HG02970 (cell line): ENCODE results near the gene IL1RL2.

Source experiments
- ATAC-seq: cut with Tn5 transposase; IDR thresholded peaks from one replicate; pipeline ENCODE4 v1.9.1; 2021; ENCODE audit warnings: mild to moderate bottlenecking, moderate library complexity, moderate number of reproducible peaks; ENCODE audit not compliant: unreplicated experiment, low FRiP score

IL1RL2 gene

DNA sequence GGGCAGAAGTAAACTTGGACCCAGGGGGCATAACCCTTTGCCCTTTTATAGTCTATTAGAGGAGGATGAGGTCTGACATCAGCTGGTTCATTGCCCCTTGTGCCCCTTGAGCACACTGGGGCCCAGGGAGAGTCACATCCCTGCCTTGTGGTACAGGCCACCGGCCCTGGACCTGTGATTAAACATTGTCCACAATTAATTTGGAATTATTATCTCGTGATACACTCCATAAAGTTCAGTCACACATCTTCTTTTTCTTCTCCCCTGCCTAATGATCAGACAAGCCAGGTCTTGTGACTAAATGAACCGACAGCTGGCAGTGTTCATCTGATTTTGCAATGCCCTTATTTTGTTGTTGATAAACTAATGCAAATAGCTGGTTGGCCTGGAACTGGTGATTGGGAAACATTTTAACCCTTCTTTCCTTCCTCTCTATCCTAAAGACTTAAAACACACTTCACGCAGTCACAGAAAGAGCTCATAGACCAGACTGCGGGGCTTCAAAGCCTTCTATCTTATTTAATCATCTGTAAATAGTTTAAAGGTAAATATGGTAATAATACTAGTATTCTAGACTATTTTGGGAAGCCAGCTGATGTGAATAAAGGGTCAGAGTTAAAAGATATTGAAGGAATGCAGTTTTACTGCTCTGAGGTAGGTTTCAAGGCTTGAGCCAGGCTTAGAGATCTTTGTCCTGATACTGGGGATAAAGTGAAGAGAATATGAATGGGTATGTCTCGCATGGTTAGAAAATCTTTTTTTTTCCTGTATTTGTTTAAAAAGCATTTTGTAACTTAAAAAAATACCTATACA, 30.9 kb upstream of the IL1RL2 start:
- no peak for ATAC-seq

DNA sequence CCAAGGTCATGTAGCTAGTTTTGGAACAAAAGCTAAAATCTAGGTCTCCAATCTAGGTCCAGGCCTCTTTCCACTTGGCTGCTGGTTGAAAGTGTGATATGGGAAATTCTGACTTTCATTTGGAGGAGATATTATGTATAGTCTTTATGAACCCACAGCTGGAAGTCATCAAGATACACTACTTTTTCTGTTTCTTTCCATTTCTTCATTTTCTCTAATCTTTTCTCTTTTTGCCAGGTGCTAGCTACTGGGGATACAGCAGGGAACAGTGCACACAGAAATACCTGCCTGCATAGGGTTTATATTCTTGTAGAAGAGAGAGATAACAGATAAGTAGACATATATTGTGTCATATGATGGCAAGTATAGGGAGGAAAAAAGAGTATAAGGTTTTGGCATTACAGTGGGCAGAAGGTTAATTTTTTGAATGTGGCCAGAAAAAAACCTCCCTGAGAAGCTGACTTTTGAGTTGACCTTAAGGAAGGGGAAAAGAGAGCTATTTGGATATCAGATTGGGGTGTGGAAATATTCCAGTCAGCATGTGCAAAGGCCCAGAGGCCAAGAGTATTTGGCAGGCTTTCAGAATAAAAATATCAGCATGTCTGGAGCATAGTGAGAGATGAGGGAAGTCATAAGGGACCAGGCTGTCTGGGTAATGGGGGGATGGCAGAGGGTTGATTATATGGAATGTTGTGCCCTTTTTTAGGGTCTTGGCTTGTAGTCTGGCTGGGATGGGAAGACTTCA, 28.6 kb upstream of the IL1RL2 start:
- no peak for ATAC-seq

DNA sequence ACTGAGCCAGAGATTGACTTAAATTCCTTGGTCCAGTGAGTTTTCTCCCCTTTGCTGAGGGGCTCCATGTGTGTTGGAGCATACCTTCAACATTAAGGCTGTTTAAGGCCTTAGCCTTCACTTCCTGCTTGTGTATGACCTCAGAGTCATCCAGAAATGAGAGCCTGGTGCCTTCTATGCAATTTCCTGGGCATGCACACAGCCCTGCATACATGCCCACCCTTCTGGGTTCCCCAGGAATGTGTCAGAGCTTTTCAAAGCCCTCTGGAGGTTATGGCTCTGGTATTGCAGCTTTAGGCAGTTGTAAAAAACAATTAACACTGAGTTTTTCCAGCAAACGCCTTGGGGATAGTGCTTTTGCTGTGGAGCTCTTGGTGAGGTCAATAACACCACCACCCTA, 27.5 kb upstream of the IL1RL2 start:
- ATAC-seq, result no peak

DNA sequence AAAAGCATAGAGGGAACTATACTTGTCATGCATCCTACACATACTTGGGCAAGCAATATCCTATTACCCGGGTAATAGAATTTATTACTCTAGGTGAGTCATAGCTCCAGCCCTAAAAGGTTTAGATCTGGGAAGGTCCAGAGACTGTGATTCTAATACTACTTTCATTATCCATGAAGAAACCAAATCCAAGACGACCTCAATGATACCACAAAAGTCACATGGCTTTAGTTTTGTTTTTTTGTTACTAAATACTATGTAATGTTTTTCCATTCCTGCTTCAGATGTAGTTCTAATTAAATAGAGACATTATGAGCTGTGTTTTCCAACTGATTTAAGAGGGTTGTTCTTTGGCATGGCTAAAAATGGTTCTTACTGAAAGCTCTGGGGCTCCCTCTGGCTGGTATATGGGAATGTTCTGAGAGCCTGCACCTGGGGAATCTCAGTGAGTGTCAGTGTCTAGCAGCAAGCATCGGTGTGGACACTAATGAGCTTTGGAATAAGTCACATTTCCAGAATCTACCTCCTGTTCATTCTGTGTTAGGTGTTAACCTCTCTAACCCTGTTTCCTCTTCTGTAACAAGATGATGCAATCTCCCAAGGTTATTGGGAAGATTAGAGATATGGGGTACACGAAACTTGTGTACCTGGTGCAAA, 20.5 kb upstream of the IL1RL2 start:
- ATAC-seq, result no peak

DNA sequence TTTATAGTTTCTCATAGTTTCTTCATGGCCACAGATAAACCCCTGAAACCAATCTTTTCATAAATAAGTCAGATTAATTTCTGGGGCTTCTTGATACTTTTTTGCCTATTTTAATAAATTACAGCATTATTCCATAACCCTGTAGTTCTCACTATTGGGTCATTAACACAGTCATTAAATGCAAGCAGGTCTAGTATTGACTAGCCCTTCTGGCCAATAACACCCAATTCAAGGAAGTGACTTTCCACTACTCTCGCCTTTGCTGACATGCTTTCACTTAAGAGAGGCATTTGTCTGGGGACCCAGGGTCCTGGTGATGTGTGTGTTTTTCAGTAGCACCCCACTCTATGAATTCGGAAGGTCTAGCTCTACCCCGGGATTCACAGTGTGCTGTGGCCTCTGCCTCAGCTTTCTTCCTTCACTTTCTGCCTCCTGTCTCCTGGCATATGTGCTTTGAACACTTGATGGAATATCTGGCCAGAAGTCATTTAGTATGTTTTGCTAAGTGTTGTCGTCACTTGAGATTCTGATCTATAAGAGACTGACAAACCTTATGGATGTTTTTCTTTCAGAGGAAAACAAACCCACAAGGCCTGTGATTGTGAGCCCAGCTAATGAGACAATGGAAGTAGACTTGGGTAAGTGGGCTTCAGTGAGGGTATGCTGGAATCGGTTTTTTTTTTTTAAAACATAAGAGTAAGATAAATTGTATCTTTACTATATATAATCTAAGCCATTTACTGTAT, 18.6 kb upstream of the IL1RL2 start:
- no peak for ATAC-seq

DNA sequence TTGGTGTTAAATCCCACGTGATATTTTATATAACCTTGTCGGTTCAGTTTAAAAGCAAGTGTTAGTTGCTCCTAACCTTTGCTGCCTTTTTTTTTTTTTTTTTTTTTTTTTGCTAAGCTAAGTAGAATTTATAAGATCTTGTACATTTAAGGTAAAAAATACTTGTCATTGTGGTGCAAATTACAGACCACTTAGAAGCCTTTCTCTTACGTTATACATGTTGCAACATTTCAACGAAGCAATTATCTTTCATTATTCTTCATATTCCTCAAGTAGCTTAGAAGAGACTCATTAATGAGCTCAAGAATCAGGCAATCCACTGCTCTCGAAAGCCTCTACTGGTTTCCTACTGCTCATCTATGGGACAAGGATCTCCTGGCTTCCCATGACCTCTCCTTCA, 14.9 kb upstream of the IL1RL2 start:
- ATAC-seq, result no peak

DNA sequence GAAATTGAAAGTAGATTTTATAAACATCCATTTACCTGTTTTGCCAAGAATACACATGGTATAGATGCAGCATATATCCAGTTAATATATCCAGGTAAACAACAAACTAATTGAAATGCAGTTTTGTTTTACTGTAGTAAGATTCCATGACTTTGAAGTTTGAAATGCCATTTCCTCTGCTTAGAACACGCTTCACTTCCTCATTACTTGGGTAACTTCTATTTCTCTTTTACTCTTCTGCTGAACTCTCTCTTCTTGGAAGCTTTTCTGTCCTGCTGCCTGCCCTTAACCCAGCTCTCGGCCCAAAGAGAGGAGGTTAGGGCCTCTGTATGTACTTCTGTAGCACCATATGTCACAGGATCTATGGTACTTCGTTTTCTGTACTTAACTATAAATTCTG, 14.1 kb upstream of the IL1RL2 start:
- ATAC-seq, result no peak

DNA sequence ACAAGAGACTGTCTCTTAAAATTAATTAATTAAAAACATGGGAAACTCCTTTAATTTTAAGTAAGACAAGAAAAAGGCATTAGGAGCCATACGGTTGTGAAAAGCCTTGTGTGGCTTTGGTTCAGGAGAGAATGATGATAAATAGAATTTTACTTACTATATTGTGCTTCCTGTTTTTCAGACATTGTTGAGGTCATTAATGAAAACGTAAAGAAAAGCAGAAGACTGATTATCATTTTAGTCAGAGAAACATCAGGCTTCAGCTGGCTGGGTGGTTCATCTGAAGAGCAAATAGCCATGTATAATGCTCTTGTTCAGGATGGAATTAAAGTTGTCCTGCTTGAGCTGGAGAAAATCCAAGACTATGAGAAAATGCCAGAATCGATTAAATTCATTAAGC, 10.7 kb upstream of the IL1RL2 start:
- ATAC-seq, result no peak

DNA sequence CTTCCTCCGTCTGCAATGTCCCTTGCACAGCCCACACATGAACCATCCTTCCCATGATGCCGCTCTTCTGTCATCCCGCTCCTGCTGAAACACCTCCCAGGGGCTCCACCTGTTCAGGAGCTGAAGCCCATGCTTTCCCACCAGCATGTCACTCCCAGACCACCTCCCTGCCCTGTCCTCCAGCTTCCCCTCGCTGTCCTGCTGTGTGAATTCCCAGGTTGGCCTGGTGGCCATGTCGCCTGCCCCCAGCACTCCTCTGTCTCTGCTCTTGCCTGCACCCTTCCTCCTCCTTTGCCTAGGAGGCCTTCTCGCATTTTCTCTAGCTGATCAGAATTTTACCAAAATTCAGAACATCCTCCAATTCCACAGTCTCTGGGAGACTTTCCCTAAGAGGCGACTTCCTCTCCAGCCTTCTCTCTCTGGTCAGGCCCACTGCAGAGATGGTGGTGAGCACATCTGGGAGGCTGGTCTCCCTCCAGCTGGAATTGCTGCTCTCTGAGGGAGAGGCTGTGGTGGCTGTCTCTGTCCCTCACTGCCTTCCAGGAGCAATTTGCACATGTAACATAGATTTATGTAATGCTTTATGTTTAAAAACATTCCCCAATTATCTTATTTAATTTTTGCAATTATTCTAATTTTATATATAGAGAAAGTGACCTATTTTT, 8.9 kb upstream of the IL1RL2 start:
- no peak for ATAC-seq

DNA sequence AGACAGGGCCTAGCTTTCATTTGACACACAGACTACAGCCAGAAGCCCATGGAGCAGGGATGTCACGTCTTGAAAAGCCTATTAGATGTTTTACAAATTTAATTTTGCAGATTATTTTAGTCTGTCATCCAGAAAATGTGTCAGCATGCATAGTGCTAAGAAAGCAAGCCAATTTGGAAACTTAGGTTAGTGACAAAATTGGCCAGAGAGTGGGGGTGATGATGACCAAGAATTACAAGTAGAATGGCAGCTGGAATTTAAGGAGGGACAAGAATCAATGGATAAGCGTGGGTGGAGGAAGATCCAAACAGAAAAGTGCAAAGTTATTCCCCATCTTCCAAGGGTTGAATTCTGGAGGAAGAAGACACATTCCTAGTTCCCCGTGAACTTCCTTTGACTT, 7.8 kb upstream of the IL1RL2 start:
- ATAC-seq, result no peak

DNA sequence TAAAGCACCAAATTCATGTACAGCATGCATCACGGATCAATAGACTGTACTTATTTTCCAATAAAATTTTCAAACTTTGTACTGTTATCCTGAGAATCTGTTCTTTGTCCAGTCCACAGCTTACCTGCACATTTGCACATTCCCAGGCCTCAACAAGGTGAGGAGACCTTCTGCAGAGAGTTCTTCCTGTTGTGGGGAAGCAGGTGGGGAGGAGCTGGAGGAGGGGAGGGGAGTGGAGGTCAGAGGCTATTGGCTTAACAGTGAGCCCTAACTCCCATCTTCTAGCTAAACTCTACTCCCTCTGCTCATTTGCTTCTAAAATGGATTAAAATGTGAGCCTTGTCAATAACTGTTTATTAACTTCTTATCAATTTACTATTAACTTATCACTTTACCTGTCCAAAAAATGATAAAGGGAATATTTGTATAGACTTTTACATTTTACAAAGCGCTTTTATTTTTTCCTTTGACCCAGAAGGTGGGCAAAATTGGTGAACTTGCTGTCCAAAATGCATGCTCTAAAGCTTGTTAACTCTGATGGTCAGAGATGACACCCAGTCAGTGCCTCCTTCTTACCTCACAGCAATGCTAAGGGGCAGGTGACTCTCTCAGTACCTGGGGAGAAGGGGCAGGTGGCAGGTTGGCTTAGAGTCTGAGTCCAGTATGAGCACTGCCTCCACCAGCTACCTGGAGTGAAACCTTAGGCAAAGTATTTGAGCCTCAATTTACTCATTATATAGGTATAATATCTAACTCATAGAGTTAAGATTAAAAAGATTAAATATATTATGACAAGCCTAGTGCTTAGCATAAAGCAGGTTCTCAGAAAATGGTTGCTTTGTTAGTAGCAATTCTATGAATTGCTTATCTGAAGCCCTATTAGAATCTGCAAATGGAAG, 6.8 kb upstream of the IL1RL2 start:
- ATAC-seq, result no peak

DNA sequence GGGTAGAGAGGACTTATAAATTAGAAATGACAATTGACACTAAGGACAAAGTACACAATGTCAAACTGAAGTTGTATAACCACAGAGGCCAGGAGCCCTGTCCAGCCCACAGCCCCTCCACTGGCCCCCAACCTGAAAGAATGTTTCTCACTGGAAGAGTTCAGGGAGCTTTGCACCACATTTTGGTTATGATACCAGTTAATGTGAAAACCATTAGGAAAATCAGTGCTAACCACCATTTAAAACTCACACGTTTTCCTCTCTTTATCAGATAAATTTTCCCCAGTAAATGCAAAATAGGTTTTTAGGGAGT, 6.2 kb upstream of the IL1RL2 start:
- no peak for ATAC-seq

DNA sequence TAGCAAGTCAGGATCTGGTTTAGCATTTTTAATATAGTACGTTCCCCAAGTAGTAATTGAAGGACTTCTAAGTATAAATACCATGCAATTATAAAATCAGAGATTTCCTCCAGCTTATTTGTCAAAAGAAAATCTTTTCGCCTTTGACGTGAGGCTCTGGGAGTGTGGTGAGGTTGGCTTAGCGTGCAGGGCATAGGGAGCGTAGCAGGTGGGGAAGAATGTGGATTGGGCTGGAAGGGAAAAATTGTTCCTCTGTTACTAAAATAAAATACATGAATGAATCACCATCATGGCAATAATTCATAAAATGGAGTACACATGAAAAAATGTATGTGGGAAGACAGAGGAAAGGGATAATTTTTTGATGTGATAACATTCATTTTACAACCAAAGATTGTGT, 5.4 kb upstream of the IL1RL2 start:
- no peak for ATAC-seq

DNA sequence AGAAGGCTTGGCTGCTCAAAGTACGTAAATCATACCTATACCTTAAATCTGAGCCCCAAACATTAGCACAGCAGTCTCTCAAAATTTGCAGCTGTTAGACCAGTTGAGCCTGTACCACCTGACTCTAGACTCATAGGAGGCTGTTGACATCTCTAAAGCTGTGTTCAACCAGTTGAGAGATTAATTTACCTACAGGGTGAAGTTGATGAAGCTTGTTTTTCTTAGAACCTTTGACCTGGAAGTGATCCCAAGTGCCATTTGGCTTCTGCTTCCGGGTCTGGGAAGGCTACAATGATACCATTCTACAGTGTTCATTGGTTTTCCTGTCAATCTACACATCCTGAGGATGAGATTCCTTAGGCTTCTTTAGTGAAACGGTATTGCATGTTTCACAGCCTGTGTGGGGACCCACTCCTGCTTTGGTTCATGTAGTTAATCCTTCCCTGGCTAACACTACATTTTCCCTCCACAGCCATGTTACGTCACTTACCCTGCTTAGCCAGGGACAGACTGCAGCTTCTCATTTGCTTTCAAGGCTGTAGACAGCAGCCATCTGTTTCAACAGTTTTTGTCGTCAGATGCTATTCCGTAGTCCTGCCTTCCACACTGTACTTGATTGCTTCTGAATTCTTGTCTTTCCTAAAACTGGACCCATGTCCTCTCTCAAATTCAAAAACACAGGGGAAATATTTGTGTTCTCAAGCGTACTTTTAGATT, 4.7 kb upstream of the IL1RL2 start:
- ATAC-seq, result no peak

DNA sequence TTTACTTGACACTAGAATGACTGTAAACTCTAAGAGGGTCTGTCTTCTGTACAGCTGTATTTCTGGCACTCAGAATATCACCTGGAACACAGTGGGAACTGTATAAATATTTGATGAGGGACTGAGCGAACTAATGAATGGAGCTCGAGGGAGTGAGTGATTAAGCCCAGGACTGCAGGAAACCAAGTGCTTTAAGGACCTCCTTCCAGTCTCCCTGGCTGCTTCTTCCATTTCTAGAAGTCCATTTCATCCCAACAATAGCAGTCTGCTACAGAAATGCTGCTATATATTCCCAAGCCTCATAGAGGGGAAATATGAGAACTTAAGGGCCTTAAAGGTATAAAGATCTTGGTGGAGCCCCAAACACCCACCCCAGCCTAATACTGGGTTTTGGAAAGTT, 2.8 kb upstream of the IL1RL2 start:
- no peak for ATAC-seq

DNA sequence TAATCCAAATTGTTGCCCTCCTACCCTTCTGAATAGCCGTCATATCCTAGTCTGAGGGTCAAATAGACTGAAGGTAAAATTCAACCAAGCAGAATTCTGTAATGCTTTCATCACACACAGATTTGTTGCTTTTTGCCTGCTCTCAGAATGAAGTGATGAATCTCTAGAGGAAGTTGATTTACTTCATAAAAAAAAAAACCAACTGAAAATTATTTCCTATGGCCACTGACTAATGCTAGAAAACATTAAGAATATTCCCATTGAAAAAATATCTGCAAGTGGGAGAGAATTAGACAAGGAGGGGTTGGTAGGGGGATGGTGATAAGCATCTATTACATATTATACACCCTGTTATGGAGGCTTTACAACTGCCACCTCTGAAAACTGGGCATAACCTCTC, 2.3 kb upstream of the IL1RL2 start:
- no peak for ATAC-seq

DNA sequence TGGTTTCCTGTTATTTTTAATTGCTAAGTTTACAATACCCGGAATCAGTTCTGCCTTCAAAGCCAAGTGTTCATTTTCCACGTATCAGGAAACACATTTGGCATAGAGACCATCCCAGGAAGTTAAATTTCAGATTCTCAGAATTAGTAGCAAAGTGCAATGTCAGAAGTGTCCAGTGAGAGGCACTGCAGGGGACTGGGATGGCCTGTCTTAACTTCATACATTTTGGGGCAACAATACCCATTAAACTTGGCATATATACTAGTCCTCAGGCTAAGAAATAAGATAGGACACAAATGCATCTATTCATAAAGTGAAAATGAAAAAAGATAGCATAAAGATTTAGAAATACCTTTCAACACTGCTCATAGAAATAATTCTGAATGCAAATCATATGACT, 1.5 kb upstream of the IL1RL2 start:
- no peak for ATAC-seq

DNA sequence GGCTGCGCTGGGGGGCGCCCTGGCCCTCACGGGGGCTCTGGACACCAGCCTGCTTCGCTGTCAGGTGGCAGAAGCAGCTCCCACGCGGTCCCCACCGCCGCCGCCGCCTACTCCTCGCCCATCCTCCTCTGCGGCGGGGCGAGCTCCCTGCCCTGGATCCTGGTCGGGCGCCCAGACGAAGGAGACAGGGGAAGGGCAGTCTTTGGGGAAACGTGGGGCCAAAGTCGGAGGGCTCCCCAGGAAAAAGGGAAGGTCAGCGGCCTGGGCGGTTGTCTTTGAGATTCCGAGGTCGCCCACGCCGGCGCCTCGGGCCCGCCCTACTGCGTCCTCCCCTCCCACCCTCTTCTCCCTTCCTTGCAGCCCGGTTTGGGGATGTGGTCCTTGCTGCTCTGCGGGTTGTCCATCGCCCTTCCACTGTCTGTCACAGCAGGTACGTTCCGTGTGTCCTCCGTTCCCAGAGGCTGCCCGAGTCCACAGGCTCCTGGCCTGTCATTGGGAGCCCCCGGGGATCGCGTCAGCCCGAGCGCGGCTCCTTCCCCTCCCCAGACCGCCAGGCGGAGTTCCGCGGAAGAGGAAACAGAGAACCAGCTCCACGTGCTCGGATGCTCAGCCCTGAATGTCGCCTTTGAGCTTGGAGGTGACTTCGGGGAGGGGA, 800 bp downstream of the IL1RL2 start:
- no peak for ATAC-seq
